PC-3 (cell line): ENCODE data around the gene FKTN. TPM values are rescaled to one million over a fixed set of nuclear protein-coding genes. Genes with fewer than 3 reads are reported as not detected.

ENCODE experiments used
- ATAC-seq: fragments of 200-7000 bp; cut with Tn5 transposase; 2 replicates; pipeline ENCODE4 v1.9.1; 2020; ENCODE audit warnings: mild to moderate bottlenecking, moderate library complexity
- BruUV-seq: library from RNA; stranded (reverse); fragments of 400-500 nt; replicated peaks from 2 replicates; lab custom pipeline; 2021; lab: Mats Ljungman, UMichigan
- CTCF ChIA-PET: fragments of 300-600 bp; sonication (Branson Sonifier 250); formaldehyde crosslinking; loops from one replicate; lab custom pipeline; 2022; ENCODE audit warnings: antibody characterized with exemption; lab: Charles Lee
- POLR2A ChIA-PET: fragments of 300-600 bp; sonication (Branson Sonifier 250); formaldehyde crosslinking; loops from one replicate; lab custom pipeline; 2022; ENCODE audit warnings: antibody characterized with exemption; ENCODE audit not compliant: unreplicated experiment; lab: Charles Lee
- DNase-seq: peaks from one replicate; pipeline ENCODE4 v3.0.0-alpha.2; 2015
- H2AFZ ChIP-seq: fragments of 300-600 bp; sonication (generic); 2 replicates; pipeline ENCODE4 v1.6.0; 2016; ENCODE audit warnings: antibody characterized with exemption, low read length
- H3F3A ChIP-seq: fragments of 300-600 bp; sonication (generic); one replicate; pipeline ENCODE4 v1.6.0; 2017; ENCODE audit warnings: antibody characterized with exemption, low read length, control low read depth, mild to moderate bottlenecking; ENCODE audit not compliant: unreplicated experiment
- H3K27ac ChIP-seq: fragments of 300-600 bp; sonication (generic); 2 replicates; pipeline ENCODE4 v1.5.1; 2016; ENCODE audit warnings: mild to moderate bottlenecking, low read length
- H3K27me3 ChIP-seq: fragments of 300-600 bp; sonication (generic); 2 replicates; pipeline ENCODE4 v1.6.1; 2016; ENCODE audit warnings: low read length, mixed read lengths
- H3K36me3 ChIP-seq: fragments of 300-600 bp; sonication (generic); 2 replicates; pipeline ENCODE4 v1.6.1; 2016; ENCODE audit warnings: low read depth, mixed run types, low read length, mixed read lengths
- H3K4me1 ChIP-seq: fragments of 300-600 bp; sonication (generic); 2 replicates; pipeline ENCODE4 v1.5.1; 2016; ENCODE audit warnings: low read length; ENCODE audit not compliant: insufficient read depth
- H3K4me2 ChIP-seq: fragments of 300-600 bp; sonication (generic); 2 replicates; pipeline ENCODE4 v1.6.0; 2016; ENCODE audit warnings: low read length
- H3K4me3 ChIP-seq: fragments of 300-600 bp; sonication (generic); 2 replicates; pipeline ENCODE4 v1.5.1; 2016; ENCODE audit warnings: mild to moderate bottlenecking, low read length, mixed read lengths
- H3K79me2 ChIP-seq: fragments of 300-600 bp; sonication (generic); 2 replicates; pipeline ENCODE4 v1.6.1; 2017; ENCODE audit warnings: low read length, mixed read lengths
- H3K9ac ChIP-seq: fragments of 300-600 bp; sonication (generic); 2 replicates; pipeline ENCODE4 v1.6.0; 2016; ENCODE audit warnings: mild to moderate bottlenecking, low read length
- H3K9me2 ChIP-seq: fragments of 300-600 bp; sonication (generic); replicated peaks from 2 replicates; pipeline ENCODE4 v1.6.1; 2016; ENCODE audit warnings: mixed run types, low read length, mixed read lengths
- H3K9me3 ChIP-seq: fragments of 300-600 bp; sonication (generic); 2 replicates; pipeline ENCODE4 v1.6.1; 2016; ENCODE audit warnings: low read length, mixed read lengths
- H4K20me1 ChIP-seq: fragments of 300-600 bp; sonication (generic); 2 replicates; pipeline ENCODE4 v1.6.1; 2016; ENCODE audit warnings: low read length, mixed read lengths
- CTCF ChIP-seq: fragments of 300-600 bp; sonication (generic); conservative IDR thresholded peaks from 2 replicates; pipeline ENCODE4 v1.5.1; 2017; ENCODE audit warnings: antibody characterized with exemption, low read depth, mild to moderate bottlenecking, low read length
- EZH2 ChIP-seq: fragments of 300-600 bp; sonication (generic); IDR thresholded peaks from one replicate; pipeline ENCODE4 v1.6.1; 2017; ENCODE audit warnings: antibody characterized with exemption, mild to moderate bottlenecking, low read length; ENCODE audit not compliant: unreplicated experiment
- EZH2phosphoT487 ChIP-seq: fragments of 300-600 bp; sonication (generic); IDR thresholded peaks from 2 replicates; pipeline ENCODE4 v1.6.1; 2018; ENCODE audit warnings: mild to moderate bottlenecking, antibody characterized with exemption, low read length, borderline replicate concordance
- intact Hi-C: fragments of 100-400 bp; cut with micrococcal nuclease; formaldehyde crosslinking; loops from 2 replicates; pipeline ENCODE4 v1.9.0; 2023
- total RNA-seq: library from RNA; depleted of rRNA; stranded (reverse); fragments of >200 nt; gene quantifications from 2 replicates; pipeline ENCODE4 v1.2.3, GENCODE V29; 2014

The FKTN gene
- total RNA-seq, 1 experiment from 2014 or later: 9.2 TPM

DNA sequence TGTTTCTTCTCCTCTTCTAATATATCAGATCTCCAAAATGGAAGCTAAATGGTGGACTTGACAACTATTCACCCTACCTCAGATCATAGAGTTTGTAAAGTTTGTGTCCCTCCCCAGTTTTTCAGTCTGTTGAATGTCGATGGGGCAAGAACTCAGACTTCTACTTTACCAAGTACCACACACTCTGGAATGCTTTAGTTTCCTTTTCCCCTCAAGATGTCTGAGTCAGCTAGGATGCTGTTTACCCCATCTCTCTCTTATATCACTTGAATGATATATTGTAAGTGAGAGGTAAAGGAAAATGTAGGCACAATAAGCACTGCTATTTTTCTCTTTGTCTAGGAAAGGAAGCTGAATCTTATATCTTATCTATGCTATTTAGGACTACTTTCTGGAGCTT is 78.4 kb downstream of the FKTN start:
- no peak for ATAC-seq
- Histone ChIP-seq H3K4me1 (no peaks in the 10 kb centered on the region), H3F3A (no peaks in the 10 kb centered on the region), H4K20me1 (no peaks in the 10 kb centered on the region), H3K9me2 (no peaks in the 10 kb centered on the region), H3K79me2 (no peaks in the 10 kb centered on the region), H3K36me3 (peaks cover 8% of the 10 kb centered on the region), H3K4me2 (no peak overlapping the region), H2AFZ (no peak overlapping the region), H3K9me3 (no peaks in the 10 kb centered on the region), H3K27me3 (no peaks in the 10 kb centered on the region), H3K27ac (no peak overlapping the region), H3K9ac (no peak overlapping the region), H3K4me3 (no peak overlapping the region)
- CTCF ChIA-PET: no interaction called here
- BruUV-seq: no TSS peak
- no peak for TF ChIP-seq CTCF
- no peak for TF ChIP-seq EZH2
- no peak for TF ChIP-seq EZH2phosphoT487
- no peak for DNase-seq
- intact Hi-C loops: no loop called here
- POLR2A ChIA-PET: no interaction called here

GRCh38 chr9:105637787-105638395 is 80.0 kb downstream of the FKTN start:
- H3K4me1 ChIP-seq: no peaks in the 10 kb centered on the region
- no peak overlapping the region for H3K9ac ChIP-seq
- intact Hi-C loops: no loop called here
- POLR2A ChIA-PET: no interaction called here
- H3K79me2 ChIP-seq: no peaks in the 10 kb centered on the region
- no peaks in the 10 kb centered on the region for H3K9me2 ChIP-seq
- TF ChIP-seq CTCF (peak; percentile 65), EZH2 (no peak), EZH2phosphoT487 (no peak)
- H3K9me3 ChIP-seq: no peaks in the 10 kb centered on the region
- H4K20me1 ChIP-seq: no peaks in the 10 kb centered on the region
- ATAC-seq (no peak), DNase-seq (no peak)
- H3K27me3 ChIP-seq: no peaks in the 10 kb centered on the region
- H3K4me3 ChIP-seq: no peak overlapping the region
- no peaks in the 10 kb centered on the region for H3F3A ChIP-seq
- no TSS peak for BruUV-seq
- CTCF ChIA-PET: interaction anchor here (0.7 to 1.1 kb wide), 2 partner anchors 53 to 188 kb away, joined by 3 read pairs; no protein-coding TSS in a partner anchor
- no peak overlapping the region for H3K27ac ChIP-seq
- no peak overlapping the region for H3K4me2 ChIP-seq
- no peak overlapping the region for H2AFZ ChIP-seq
- H3K36me3 ChIP-seq: peaks cover 10% of the 10 kb centered on the region

GRCh38 chr9:105639936-105640335 is 82.0 kb downstream of the FKTN start:
- ATAC-seq (no peak), DNase-seq (no peak)
- ChIA-PET CTCF (no interaction called here), POLR2A (no interaction called here)
- intact Hi-C loops: no loop called here
- H3K27ac ChIP-seq: no peak overlapping the region
- H3K9me3 ChIP-seq: no peaks in the 10 kb centered on the region
- no peak overlapping the region for H3K4me3 ChIP-seq
- H3K79me2 ChIP-seq: no peaks in the 10 kb centered on the region
- no peak overlapping the region for H3K4me2 ChIP-seq
- no peaks in the 10 kb centered on the region for H3K4me1 ChIP-seq
- no peaks in the 10 kb centered on the region for H3F3A ChIP-seq
- no peaks in the 10 kb centered on the region for H3K9me2 ChIP-seq
- no peaks in the 10 kb centered on the region for H3K27me3 ChIP-seq
- H2AFZ ChIP-seq: no peak overlapping the region
- H3K9ac ChIP-seq: no peak overlapping the region
- TF ChIP-seq CTCF (no peak), EZH2 (no peak), EZH2phosphoT487 (no peak)
- no TSS peak for BruUV-seq
- H4K20me1 ChIP-seq: no peaks in the 10 kb centered on the region
- peaks cover 10% of the 10 kb centered on the region for H3K36me3 ChIP-seq
